DOHH2 (cell line): ENCODE results near the gene FOXN3.

ENCODE experiments used
- EZH2phosphoT487 ChIP-seq: fragments of 200-600 bp; sonication (generic); IDR thresholded peaks from 2 replicates; pipeline ENCODE4 v1.6.1; 2017; ENCODE audit warnings: borderline replicate concordance, mild to moderate bottlenecking, antibody characterized with exemption, low read length, moderate library complexity, mixed read lengths
- TF ChIP-seq, protein P1 (sequence below): fragments of 200-600 bp; sonication (generic); IDR thresholded peaks from one replicate; pipeline ENCODE4 v1.5.1; 2014; ENCODE audit warnings: antibody characterized with exemption, mild to moderate bottlenecking, low read depth, low read length; ENCODE audit not compliant: poor library complexity, severe bottlenecking

DNA sequence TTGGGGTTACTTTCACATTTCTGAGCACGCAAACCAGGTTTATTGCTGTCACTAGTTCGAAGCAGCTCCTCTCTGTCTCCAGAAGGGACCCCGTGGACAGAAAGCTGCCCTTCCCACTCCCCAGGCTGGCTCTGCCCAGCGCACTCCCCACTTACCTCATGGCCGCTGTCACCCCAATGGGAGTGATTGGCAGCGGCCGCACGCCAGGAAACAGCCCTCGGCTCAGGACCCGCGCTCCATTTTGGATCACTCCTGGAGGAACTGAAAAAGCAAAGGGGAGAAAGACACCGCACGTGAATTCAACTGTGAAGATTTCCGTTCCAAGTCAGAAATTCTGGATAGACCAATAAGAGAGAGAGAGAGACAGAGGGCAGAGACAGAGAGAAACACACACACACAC lies 236.5 kb downstream of the FOXN3 start:
- TF ChIP-seq, protein P1, sequence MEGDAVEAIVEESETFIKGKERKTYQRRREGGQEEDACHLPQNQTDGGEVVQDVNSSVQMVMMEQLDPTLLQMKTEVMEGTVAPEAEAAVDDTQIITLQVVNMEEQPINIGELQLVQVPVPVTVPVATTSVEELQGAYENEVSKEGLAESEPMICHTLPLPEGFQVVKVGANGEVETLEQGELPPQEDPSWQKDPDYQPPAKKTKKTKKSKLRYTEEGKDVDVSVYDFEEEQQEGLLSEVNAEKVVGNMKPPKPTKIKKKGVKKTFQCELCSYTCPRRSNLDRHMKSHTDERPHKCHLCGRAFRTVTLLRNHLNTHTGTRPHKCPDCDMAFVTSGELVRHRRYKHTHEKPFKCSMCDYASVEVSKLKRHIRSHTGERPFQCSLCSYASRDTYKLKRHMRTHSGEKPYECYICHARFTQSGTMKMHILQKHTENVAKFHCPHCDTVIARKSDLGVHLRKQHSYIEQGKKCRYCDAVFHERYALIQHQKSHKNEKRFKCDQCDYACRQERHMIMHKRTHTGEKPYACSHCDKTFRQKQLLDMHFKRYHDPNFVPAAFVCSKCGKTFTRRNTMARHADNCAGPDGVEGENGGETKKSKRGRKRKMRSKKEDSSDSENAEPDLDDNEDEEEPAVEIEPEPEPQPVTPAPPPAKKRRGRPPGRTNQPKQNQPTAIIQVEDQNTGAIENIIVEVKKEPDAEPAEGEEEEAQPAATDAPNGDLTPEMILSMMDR, result no peak
- TF ChIP-seq EZH2phosphoT487, result no peak
